CD4-positive, alpha-beta T cell treated with Interleukin-6 for 4 hours (primary cell): ENCODE results near the gene KIAA1755.

Experiments used
- DNase-seq: peaks from one replicate; pipeline ENCODE4 v3.0.0-alpha.2; 2020; ENCODE audit warnings: mixed read lengths

KIAA1755 gene

DNA sequence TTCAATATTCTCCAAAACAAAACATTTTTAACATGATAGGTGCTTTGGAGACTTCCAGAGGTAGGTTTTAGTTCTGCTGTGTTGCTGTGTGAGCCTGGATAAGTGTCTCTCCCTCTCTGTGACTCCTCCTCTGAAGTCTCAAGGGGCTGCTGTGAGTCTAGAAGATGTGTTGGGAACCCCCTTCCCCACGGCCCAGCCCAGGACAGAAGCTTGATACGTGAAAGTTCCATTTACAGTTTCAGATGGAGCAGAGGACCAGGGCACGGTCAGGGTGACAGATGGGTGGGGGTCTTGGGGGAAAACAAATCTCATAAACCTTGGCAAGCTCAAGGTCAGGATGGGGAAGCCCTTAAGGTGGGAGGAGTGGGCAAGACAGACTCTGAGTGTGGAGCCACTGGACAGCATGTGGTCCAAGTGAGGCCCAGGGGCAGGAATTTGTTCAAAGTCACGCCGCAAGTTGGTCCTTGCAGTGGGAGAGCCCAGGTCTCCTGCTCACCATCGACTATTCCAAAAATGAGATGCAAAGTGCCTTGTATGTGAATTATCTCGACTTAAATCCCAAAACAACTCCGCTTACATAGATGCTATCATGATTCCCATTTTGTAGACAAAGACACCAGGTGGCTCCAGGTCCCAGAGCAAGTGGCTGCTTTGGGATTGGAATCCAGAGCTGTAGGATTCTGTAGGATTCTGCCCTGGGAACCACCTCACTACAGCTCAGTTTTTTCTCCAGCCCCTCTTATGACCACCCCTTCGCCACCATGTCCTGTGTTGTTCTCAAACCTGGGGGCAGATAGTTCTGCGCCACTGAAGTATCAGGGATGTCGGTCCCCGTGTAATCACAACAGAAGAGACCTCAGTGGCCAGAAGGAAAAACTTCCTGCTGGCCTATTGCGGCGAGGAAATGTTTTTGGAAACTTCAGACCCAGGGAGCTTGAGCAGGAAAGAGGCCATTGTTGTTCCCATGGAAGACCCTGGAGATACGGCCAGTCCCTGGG, 97.4 kb downstream of the KIAA1755 start:
- DNase-seq, result no peak

- DNase-seq, result no peak
These were observed 98.4 kb downstream of the KIAA1755 start for GRCh38 chr20:38162149-38162548.

DNA sequence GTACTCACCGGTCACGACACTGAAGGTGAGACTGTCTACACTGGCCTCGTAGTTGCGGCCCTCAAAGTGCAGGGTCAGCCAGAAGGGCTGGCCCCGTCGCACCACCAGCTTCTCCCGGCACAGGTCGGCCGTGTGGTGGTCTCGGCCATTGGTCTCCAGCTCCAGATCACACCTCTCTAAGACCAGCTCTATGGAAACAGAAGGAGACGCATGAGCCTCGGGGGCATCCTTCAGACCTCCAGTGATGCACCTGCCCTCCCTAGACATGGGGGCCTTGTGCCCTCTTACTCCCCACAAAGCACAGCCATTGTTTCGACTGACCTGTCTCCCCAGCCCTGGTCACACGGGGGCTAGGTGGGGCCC, 99.1 kb downstream of the KIAA1755 start:
- no peak for DNase-seq
